Uterus (tissue), 4 donors: ENCODE results near the gene C19orf67. TPM values are rescaled to one million over a fixed set of nuclear protein-coding genes. Genes with fewer than 3 reads are reported as not detected.

ENCODE experiments used
- DNase-seq, 2 donors: peaks; one replicate each; pipeline ENCODE4 v3.0.0-alpha.2; 2019 to 2020
- H3K27ac ChIP-seq, 2 donors: fragments of 200-600 bp; sonication (generic); 1 replicate in 1 of 2; 2 replicates in 1 of 2; pipeline ENCODE4 v1.5.1; 2016 to 2018
- H3K27me3 ChIP-seq, 2 donors: fragments of 200-600 bp; sonication (generic); one replicate each; pipeline ENCODE4 v1.5.1; 2018 to 2019; ENCODE audit warnings: control low read depth in 1 of 2
- H3K36me3 ChIP-seq, 2 donors: fragments of 200-600 bp; sonication (generic); one replicate each; pipeline ENCODE4 v1.5.1; 2019; ENCODE audit warnings: control low read depth in 1 of 2
- H3K4me1 ChIP-seq, 2 donors: fragments of 200-600 bp; sonication (generic); one replicate each; pipeline ENCODE4 v1.5.1; 2018 to 2019; ENCODE audit warnings: control low read depth in 1 of 2
- H3K4me3 ChIP-seq, 2 donors: fragments of 200-600 bp; sonication (generic); 1 replicate in 1 of 2; 2 replicates in 1 of 2; pipeline ENCODE4 v1.5.1; 2018 to 2019; ENCODE audit warnings: mild to moderate bottlenecking in 1 of 2
- H3K9me3 ChIP-seq, 2 donors: fragments of 200-600 bp; sonication (generic); one replicate each; pipeline ENCODE4 v1.5.1; 2019; ENCODE audit warnings: control low read depth in 1 of 2
- CTCF ChIP-seq, 4 experiments: fragments of 200-600 bp in 2 of 4; fragments of 450-650 bp in 2 of 4; sonication (generic) in 2 of 4; IDR thresholded peaks; one replicate each; pipeline ENCODE4 v1.5.1; 2016 to 2019; ENCODE audit warnings: antibody characterized with exemption in 4 of 4, mild to moderate bottlenecking in 2 of 4, moderate library complexity in 1 of 4
- POLR2A ChIP-seq, 2 donors: fragments of 450-650 bp; IDR thresholded peaks; one replicate each; pipeline ENCODE4 v1.6.1; 2016; ENCODE audit warnings: antibody characterized with exemption in 2 of 2, mild to moderate bottlenecking in 1 of 2, moderate library complexity in 1 of 2
- intact Hi-C: fragments of 100-400 bp; cut with DNase I; formaldehyde crosslinking; loops from one replicate; pipeline ENCODE4 v1.15.1; 2023; ENCODE audit warnings: low total_unique reads
- total RNA-seq, 4 donors: library from RNA; depleted of rRNA in 3 of 4; stranded (reverse); fragments of >200 nt in 3 of 4; gene quantifications; one replicate each; pipeline versions ENCODE4 v1.1.0 to v1.2.4, GENCODE V29; 2014 to 2023
- donor health status: DM: yes; HTN: yes; CAD: no.

C19orf67 gene
- total RNA-seq, 4 donors from 2014 or later, result 1.7 TPM; not detected in 3

GRCh38 chr19:14081797-14082674, 3.5 kb downstream of the C19orf67 start:
- Histone ChIP-seq H3K9me3 (no peaks in the 10 kb centered on the region), H3K27ac (peak overlapping the region; percentile 89 to 91), H3K4me1 (no peaks in the 10 kb centered on the region), H3K36me3 (no peaks in the 10 kb centered on the region), H3K27me3 (no peaks in the 10 kb centered on the region), H3K4me3 (peak overlapping the region; percentile 66 to 70)
- intact Hi-C loops, result no loop called here
- DNase-seq, result peak in 1 of 2 donors; percentile 56
- no peak for TF ChIP-seq POLR2A (IDR thresholded peaks at IDR 0.05)
- TF ChIP-seq CTCF (IDR thresholded peaks at IDR 0.05), result no peak

- peak overlapping the region; percentile 66 to 70 for H3K4me3 ChIP-seq
- peak; percentile 100 for DNase-seq
- H3K4me1 ChIP-seq, result no peaks in the 10 kb centered on the region
- intact Hi-C loops, result no loop called here
- peak; percentile 62 to 79 for TF ChIP-seq POLR2A (IDR thresholded peaks at IDR 0.05)
- TF ChIP-seq CTCF (IDR thresholded peaks at IDR 0.05), result peak in 1 of 4 experiments; percentile 32
- no peaks in the 10 kb centered on the region for H3K36me3 ChIP-seq
- H3K9me3 ChIP-seq, result no peaks in the 10 kb centered on the region
- H3K27ac ChIP-seq, result peak overlapping the region; percentile 91 to 94
- H3K27me3 ChIP-seq, result no peaks in the 10 kb centered on the region
Measured at GRCh38 chr19:14080887-14081796, 4.4 kb downstream of the C19orf67 start.

- Histone ChIP-seq H3K4me1 (peaks cover 0 to 4% of the 10 kb centered on the region in 2 donors), H3K27ac (no peak overlapping the region), H3K4me3 (no peak overlapping the region), H3K36me3 (no peaks in the 10 kb centered on the region), H3K27me3 (no peaks in the 10 kb centered on the region), H3K9me3 (no peaks in the 10 kb centered on the region)
- no peak for DNase-seq
- no peak for TF ChIP-seq CTCF (IDR thresholded peaks at IDR 0.05)
- intact Hi-C loops, result no loop called here
Measured at GRCh38 chr19:14078411-14078810, 7.2 kb downstream of the C19orf67 start.

- Histone ChIP-seq H3K4me1 (peaks cover 0 to 4% of the 10 kb centered on the region in 2 donors), H3K9me3 (no peaks in the 10 kb centered on the region), H3K27me3 (no peaks in the 10 kb centered on the region), H3K4me3 (peak overlapping the region; percentile 41 to 59), H3K36me3 (no peaks in the 10 kb centered on the region), H3K27ac (peak overlapping the region; percentile 83 to 89)
- peak in 1 of 2 donors; percentile 33 for DNase-seq
- no peak for TF ChIP-seq POLR2A (IDR thresholded peaks at IDR 0.05)
- TF ChIP-seq CTCF (IDR thresholded peaks at IDR 0.05), result no peak
- intact Hi-C loops, result loop anchor here (2.0 to 5.0 kb wide), 2 partner anchors 189 to 477 kb away; no protein-coding TSS in a partner anchor
Measured at GRCh38 chr19:14073925-14074838, 11.4 kb downstream of the C19orf67 start.
